Measurements from ENCODE around the gene CPXM1.

Gene CPXM1

DNA sequence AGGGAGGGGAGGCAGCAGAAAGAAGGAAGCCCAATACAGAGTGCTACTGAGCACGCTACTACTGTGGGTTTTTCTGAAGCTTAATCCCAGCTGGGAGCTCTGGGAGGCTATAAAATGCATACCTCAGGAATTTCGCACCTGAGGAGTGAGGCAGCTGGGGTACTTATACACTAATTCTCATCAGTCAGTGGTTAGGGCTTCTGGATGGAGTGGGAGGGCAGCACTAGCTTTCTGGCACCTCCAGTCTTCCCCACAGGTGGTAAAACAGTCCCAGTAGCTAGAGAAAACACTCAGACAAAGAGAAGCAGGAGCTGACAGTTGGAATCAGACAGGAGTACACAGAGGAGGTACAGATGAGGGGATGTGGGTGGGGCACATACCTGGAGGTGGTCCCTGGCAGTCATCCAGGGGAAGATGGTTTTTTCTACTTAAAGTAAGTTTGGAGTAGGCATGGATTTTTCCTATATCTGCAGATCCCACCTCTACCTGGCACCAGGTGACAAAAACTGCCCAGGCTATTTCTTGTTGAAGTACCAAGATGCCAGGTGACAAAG, 37.8 kb downstream of the CPXM1 start:
- DNase-seq, result no peak

DNA sequence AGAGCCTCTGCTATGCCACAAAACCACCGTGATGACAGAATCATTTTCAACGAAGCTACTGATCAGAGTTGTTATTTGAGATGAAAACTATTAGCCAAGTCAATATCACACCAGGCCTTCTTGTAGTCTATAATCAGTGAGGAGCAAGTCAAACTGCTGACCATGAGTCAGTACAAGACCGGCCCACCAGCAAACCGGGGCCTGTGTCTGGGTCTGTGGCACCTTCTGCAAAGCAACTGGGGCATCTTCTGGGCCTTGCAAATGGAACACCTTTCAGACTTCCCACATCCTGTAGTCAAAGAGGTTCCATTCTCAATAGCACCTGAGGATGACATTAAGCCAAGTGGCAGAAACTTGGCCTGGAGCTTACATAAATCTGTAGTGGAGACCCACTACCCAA, 38.5 kb downstream of the CPXM1 start:
- DNase-seq, result no peak

DNA sequence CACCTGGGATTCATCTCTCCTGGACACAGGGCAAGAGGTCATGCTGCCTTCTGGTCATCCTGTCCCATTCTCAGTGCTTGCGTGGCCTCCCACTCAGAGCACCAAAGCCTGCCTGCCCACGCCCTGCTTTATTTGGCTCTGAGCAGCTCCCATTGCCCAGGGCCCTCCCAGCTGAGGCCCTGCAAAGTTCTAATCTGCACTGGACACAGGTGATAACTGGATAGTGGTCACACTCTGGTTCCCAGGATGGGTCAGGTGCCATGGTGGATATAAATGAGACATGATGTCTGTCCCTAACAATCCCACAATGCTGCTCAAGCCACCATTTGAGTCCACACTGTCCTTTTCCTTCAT, 39.5 kb downstream of the CPXM1 start:
- no peak for DNase-seq

DNA sequence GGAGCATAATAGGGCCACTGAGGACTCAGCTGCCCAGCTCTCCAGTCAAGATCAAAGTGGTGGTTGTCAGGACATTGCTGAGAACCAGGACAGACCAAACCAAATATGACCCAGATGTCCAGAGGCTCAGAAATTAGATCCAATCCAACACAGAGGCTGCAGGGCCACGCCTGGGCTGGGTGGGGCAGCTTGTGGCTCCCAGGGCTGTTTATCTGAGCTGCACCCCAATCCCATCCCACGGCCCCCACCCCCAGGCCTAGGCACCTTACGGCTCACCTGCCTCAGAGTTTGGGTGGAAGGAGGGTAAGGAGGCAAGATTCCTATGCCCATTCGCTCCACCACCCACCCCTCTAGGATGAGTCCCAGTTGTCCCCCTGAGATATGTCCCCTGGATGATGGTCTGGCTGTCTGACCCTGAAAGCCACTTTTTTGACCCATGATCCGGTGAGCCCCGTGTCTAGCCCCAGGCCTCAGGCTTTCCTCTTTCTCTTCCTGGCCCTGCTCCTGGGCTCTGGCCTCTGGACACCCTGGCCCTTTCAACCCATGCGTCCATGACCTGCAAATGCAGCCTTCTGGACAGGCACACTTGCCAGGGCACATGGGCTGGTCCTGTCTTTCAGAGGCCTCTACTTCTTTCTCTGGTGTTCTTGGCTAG, 40.0 kb downstream of the CPXM1 start:
- no peak for DNase-seq

DNA sequence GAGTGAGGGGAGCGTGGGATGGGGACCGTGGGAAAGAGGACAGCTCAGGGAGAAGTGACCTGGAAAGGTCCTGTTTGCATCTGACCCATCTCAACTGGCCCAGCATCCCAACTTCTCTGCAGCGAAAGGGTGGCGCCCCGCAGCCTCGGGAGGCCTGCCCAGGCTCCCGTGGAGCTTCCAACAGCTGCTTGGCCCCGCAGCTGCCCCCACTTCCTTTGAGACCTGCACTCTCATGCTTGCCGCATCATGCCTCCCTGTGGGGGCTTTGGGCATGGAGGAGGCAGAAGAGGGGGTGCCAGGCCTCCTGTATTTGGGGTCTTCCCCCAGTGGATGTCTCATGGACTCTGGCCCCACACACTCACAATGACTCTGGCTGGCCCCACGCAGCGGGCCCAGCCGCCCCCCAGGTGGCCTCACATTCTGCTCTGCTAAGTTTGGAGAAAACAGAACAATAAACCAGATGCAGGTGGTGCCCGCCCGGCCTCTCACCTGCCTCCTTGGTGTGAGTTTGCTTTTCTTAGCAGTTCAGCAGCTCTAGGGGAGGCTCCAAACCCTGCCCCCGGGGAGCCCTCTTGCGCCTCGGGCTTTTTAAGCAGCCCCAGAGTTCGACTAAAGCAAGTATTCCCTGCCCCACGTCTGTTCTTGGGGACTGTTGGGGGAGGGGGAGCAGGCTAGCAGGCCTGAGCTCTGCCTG, 40.7 kb downstream of the CPXM1 start:
- no peak for DNase-seq

DNA sequence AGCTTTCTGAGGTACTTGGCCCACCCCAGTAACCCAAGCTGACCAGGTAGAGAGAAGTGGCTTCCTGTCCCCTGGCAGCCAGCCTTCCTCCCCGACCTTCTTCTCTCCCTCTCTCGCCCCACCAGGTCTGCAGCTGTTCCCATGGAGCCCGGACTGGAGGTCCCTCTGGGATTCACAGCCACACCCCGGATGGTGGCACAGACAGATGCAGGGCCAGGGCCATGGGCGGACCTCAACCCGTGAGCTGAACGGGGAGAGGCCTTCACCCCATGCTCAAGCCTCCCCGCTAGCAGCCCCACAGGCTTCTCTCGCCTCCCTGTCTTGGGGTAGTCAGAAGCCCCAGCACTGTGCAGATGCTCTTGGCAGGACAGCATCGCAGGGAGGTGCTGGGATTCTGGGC, 41.3 kb downstream of the CPXM1 start:
- no peak for DNase-seq

DNA sequence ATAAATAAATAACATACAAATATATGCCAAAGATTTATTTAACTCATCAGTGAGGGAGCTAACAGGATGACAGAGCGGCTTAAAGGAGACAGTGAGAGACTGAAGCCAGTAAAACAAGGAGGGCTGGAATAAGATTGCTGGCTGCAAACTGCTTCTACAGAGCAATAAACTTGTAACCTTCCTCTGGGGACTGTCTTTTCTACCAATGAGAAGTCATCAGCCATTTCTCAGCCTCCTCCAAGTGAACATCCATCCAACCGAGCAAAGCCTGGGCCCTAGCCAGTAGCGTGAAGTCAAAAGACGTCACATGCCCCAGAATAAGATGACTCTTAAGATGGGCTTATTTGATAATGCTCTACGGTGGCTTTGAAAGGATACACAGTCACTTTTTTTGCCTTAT, 42.5 kb downstream of the CPXM1 start:
- no peak for DNase-seq

DNA sequence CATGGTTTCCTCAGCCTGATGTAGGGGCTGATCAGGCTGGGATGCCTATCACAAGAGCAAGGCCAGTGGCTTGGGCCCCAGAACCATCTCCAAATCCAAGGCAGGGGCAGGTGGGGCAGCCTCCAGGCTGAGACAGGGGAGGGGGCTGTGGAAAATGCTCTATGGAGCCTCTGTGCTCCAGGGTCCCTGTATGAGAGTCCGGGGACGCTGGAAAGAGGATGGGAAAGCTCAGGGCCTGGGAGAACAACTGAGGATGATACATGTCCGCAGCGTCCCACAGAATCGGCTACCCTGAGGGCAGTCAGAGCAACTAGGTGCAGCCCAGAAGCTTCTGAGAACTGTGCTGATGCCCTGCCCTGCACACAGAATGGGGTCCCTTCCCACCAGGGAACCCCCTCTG, 43.4 kb downstream of the CPXM1 start:
- no peak for DNase-seq

DNA sequence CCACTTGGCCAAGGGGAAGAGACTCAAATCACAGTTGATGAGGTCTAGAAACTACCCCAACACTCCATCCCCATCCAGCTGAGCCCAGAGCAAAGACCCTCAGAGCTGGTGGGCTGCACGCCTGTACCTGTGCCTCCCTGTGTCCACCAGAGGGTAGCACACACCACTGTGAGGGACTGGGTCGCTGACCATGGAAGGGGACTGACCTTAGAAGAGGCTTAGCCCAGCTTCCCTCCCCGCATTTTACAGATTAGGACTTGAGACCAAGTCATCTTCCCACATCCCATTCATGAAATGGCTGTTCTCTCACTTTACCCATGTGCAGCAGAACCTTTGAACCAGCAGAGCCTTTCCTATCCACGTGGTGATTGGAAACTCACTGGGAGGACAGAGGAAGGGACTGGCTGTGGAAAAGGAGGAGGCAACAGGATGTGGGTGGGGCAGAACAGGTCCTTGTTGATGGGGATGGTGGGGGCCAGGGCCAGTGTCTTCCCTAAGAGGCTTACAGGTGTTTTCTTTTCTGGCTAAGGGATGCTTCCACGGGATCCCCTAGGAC, 44.3 kb downstream of the CPXM1 start:
- peak; percentile 56 for DNase-seq

DNA sequence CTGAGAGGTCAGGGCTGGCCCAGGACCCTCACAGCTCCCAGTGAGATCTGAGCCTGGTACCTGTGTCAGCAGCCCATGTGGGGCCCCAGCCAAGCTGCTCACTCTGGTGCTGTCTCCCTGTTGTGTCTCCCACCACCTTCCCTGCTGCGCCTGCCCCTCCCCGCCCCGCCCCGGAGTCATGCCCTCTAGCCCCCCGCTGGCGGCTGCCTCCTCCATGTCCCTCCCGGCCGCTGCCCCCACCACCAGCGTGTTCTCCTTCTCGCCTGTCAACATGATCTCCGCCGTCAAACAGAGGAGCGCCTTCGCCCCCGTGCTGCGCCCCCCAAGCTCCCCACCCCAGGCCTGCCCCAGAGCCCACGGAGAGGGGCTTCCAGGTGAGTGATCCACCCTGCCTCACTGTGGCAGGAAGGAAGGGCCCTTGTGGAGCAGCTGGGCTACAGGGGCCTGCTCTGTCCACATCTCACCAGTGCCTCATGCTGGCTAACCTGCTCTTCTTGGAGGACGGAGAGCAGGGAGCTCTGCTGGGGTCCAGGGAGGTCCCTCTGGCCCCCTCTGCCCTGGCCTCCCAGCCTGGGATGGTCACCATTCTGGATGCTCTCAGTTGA, 44.9 kb downstream of the CPXM1 start:
- peak; percentile 27 for DNase-seq

DNA sequence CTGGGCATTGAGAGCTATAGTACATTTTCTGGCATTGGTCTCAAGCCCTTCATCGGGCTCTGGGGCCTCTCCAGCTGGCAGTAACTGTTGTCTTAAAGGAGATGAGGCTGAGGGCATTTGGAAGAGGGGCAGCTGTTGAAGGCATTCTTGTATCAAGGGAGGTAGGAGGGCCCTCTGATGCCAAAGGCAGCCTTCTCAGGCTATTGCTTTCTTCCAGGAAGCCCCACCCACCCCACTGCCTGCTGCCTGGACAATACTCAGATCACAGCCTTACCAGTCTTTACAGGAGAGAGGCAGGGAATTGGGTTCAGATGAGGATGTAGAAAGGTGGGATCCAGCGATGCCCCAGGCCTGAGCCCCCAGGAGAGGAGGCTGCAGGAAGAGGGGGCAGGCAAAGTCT, 46.0 kb downstream of the CPXM1 start:
- DNase-seq, result peak; percentile 2

DNA sequence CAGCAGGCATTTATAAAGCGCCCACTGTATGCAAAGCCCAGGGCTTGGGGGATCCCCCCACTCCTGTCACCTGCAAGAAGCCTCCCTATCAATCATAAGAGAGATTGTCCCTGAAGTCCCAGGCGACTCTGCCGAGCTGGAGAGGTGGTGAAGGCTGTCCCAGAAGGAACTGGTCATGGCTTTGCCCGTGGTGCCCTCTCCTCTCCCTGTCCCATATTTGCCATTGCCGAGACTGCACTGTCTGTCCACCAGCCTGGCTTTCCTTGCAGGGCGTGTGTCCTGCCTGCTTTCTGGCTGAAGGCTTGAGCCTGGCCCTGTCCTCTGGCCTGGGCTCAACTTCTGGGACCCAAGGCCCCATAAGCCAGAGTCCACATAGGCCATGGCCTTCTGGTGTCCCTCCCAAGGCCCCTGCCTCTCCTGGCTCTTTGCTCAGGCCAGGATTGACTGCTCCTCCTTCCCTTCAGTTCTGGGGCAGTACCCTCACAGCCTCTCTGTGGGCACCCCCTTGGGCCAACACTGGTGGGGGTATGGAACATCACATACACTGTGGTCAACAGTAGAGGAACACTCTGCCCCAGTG, 46.9 kb downstream of the CPXM1 start:
- peak; percentile 60 for DNase-seq

DNA sequence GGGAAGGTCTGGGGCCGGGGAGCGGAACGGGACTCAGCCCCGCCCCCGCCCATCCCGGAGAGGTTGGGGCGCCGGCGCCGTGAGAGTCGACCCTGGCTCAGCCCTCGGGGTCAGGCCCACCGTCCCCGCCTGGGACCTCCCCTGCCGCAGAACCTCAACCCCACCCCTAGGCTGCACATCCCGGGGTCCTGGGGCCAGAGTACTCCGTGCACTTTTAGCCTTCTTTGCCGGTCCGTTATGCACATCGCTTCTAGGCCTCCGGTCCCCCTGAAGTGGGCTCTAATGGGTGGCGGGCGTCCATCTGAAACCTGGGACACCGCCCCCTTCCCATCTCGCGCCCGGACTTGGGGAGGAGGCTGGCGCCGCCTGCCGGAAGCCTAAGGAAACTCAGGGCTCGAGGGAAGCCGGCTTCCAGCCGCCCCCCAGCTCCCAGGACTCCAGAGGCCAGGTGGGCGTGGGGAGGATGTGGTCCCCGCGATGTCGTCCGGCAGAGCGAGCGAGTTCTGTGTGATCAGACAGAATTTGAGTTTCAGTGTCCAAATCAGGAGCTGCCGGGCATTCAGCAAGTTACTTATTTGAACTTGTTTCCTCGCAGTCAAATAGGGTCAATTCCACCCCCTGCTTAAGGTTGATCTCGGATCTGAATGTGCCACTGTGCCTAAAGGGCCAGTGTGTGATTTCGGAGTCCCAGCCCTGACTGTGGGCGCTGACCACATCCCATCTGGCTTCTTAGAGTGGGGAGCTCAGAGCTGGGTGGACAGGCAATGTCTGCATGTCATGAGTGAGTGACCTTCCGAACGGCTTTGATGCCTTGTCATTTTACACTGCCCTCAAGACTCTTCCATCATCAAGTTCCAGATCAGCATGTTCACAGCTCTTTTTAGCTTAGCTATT, 47.6 kb downstream of the CPXM1 start:
- DNase-seq, result peak; percentile 73

DNA sequence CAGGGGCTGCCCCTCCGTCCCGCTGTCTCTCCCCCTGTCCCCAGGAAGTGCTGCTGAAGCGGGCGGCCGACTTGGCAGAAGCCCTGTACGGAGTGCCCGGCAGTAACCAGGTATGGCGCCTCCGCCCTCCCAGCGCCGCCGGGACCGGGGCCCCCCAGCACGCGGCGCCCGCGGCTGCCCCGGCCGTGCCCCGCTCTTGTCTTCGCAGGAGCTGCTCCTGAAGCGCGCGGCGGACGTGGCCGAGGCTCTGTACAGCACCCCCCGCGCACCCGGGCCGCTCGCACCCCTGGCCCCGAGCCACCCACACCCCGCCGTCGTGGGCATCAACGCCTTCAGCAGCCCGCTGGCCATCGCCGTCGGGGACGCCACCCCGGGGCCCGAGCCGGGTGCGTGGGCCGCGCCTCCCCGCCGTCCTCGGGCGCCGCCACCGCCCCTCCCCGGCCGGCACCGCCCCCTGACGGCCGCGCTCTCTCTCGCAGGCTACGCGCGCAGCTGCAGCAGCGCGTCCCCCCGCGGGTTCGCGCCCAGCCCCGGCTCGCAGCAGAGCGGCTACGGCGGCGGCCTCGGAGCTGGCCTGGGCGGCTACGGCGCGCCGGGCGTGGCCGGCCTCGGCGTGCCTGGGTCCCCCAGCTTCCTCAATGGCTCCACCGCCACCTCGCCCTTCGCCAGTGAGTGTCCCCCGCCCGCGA, 48.4 kb downstream of the CPXM1 start:
- DNase-seq, result peak; percentile 83

DNA sequence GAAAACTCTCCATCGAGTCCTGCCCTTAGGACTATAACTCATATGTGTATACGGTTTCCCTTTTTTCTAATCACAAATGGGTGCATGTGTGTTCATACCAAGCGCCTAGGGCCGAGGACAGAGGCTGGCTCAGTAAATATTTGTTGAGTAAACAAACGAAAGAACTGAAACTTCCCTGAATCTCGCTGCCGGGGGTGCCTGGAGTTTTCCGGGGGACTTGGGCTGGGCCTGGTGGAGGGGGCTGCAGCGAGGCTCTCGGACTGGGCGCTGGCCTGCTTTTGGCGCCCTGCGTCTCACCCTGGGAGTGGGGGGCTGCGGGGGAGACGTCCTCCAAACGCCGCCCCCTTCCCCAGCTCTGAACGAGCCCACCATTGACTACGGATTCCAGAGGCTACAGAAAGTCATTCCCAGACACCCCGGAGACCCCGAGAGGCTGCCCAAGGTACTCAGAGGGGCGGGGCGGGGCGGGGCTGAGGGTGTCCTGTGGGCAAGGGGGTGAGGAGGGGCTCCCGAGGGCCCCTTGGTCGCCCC, 49.0 kb downstream of the CPXM1 start:
- peak; percentile 62 for DNase-seq

DNA sequence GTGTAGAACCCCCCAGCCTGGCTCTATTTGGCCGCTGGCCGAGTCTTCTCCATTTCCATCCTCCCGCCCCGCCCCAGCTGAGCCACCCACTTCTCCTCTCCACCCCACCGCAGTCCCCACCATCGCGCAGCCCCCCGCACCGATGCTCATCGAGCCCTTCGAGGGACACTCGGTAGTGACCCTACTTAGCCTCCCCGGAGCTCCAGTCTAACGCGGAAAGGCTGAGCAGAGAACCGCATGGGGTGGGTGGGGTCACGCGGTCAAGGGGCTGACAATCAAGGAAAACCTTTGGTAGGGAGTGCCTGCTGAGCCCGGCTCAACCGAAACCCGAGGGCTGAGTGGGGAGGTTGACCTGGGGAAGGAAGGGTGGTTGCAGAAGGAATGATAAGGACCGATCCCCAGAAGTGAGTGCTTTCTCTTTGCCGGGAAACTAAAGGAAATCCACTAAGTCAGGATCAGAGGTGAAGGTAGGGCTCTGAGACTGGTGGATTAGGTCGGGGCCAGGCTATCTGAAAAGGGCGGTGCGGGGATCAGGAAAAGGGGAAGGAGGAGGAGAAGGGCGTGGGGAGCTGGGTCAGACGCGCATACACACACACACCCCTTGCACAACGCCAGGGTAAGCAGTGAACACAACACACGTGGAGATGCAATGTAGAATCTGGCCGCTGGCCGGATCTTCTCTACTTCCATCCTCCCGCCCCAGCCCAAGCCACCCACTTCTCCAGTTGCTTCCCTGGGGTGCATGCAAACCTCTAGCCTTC, 49.8 kb downstream of the CPXM1 start:
- DNase-seq, result peak; percentile 63

DNA sequence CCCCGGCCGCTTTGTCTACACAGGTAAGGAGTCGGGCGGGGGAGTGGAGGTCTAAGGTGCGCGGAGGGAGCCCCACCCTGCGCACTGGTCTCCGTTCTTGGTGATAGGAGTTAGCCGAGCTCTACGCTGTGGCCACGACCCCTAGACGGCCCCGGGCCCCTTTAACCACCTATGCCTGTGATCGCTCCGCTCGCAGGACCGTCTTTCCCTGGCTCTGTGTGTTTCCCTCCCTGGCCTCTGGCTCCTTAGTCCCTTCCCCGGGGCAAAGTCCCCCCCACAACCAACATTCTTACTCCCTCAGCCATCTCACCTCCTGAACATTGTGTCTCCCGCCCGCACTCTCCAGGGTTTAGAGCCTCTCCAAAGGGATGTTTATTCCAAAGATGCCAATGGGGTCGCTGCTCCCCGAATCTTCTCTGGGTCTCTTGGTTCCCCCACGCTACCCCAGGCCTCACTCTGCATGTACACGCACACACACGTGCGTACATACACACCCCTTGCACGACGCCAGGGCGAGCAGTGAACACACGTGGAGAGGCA, 50.4 kb downstream of the CPXM1 start:
- DNase-seq, result no peak

DNA sequence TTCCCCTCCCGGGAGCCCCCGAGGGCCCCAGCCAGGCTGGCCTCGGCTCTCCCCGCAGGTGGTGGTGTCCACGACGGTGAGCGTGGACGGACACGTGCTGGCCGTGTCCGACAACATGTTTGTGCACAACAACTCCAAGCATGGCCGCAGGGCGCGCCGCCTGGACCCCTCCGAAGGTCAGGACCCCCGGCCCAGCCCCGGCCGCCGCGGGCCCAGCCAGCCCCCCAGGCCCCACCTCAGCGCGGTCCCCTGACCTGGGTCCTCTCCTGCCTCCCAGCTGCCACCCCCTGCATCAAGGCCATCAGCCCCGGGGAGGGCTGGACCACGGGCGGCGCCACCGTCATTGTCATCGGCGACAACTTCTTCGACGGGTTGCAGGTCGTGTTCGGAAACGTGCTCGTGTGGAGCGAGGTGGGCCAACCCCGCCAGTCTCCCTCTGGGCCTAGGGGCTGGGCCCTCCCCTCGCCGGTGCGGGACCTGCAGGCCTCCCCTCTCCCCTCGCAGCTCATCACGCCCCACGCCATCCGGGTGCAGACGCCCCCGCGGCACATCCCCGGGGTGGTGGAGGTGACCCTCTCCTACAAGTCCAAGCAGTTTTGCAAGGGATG, 51.0 kb downstream of the CPXM1 start:
- DNase-seq, result peak; percentile 63

DNA sequence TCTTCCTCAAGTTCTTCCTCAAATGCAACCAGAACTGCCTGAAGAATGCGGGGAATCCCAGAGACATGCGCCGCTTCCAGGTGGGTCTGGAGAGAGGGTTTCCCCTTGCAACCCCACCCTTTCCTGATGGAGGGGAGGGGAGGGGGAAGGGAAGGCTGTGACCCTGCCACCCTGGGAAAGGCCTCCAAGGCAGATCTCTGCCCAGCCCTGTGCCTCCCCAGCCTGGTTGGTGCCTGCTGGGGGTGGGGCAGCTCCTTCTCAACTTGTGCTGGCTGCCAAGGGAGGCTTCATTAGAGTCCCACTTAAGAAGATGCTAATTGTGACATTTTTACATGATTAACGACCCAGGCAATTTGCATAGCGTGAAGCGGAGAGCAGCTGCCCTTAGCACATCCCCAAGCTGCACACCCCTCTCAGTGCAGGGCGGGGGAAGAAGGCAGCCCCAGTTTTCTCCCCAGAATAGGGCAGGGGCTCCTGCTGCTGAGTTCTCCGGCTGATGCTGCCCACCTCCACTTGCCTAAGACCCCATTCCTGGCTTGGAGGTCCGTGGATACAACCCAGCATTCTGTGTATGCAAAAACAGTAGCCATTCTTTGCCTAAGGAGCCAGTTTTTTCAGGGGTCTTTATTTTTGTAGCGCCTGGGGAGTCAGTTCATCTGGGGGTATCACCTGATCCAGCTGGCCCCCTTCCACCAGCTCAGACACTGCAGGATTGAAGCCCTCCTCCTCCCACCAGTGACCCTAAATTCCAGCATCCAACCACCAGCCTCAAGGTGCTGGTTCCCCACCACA, 51.7 kb downstream of the CPXM1 start:
- peak; percentile 61 for DNase-seq

Measured in activated effector memory CD4-positive, alpha-beta T cell treated with anti-CD3 and anti-CD28 coated beads, Interleukin-2, amount 50 U/mL, for 16 hours (primary cell).